Measurements from ENCODE around the gene CFAP74. TPM values are rescaled to one million over a fixed set of nuclear protein-coding genes. Genes with fewer than 3 reads are reported as not detected.

Gene CFAP74
- total RNA-seq, 2 experiments from 2014 or later: not detected

DNA sequence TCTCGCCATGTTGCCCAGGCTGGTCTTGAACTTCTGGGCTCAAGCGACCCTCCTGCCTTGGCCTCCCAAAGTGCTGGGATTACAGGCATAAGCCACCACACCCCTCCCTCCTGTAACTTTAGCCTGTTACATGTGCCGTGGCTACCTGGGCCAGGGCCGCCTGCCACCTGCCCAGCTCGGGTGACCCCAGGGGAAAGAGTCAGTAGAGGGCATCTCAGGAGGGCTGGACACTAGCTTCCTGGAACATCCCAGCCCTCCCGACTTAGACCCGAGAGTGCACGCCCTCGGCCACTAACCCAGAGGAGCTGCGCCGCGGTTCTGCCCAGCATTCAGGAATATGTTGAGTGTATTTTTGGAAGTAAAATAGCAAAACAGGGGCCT, 44.1 kb downstream of the CFAP74 start:
- Mint-ChIP-seq H3K4me1 (no peaks in the 10 kb centered on the region), H3K27ac (no peak overlapping the region), H3K4me3 (no peak overlapping the region), H3K36me3 (no peaks in the 10 kb centered on the region), H3K9me3 (no peaks in the 10 kb centered on the region), H3K27me3 (peaks cover 12% of the 10 kb centered on the region)
- DNase-seq: no peak
- ATAC-seq (ENCODE audit: low read depth): no peak
- POLR2A ChIA-PET: no interaction called here

GRCh38 chr1:1958071-1958541, 45.5 kb downstream of the CFAP74 start:
- no peak for ATAC-seq (ENCODE audit: low read depth)
- Mint-ChIP-seq H3K4me3 (no peak overlapping the region), H3K27ac (no peak overlapping the region), H3K4me1 (no peaks in the 10 kb centered on the region), H3K36me3 (no peaks in the 10 kb centered on the region), H3K9me3 (no peaks in the 10 kb centered on the region), H3K27me3 (peaks cover 12% of the 10 kb centered on the region)
- DNase-seq: no peak
- POLR2A ChIA-PET: no interaction called here

DNA sequence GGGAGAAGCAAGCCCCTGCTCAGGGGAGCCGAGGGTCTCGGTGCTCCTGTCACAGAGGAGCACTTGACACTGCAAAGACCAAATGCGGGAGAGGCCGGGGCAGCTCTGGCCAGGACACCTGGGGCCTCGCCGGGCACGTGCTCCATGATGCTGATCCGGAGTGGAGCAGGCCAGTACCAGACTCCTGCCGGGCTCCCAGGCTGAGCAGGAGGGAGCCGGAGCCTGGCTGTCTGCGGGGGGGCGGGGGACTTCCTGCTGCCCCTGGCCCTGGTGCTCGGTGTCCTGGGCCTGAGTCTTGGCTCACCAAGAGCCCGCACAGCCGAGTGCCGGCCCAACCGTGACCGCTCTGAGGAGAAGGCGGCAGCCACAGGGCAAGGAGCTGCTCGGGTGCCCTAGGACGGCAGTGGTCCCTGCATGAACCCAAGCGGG, 46.0 kb downstream of the CFAP74 start:
- Mint-ChIP-seq H3K27me3 (peaks cover 12% of the 10 kb centered on the region), H3K4me1 (no peaks in the 10 kb centered on the region), H3K27ac (no peak overlapping the region), H3K36me3 (no peaks in the 10 kb centered on the region), H3K4me3 (no peak overlapping the region), H3K9me3 (no peaks in the 10 kb centered on the region)
- no peak for DNase-seq
- POLR2A ChIA-PET: no interaction called here
- no peak for ATAC-seq (ENCODE audit: low read depth)

DNA sequence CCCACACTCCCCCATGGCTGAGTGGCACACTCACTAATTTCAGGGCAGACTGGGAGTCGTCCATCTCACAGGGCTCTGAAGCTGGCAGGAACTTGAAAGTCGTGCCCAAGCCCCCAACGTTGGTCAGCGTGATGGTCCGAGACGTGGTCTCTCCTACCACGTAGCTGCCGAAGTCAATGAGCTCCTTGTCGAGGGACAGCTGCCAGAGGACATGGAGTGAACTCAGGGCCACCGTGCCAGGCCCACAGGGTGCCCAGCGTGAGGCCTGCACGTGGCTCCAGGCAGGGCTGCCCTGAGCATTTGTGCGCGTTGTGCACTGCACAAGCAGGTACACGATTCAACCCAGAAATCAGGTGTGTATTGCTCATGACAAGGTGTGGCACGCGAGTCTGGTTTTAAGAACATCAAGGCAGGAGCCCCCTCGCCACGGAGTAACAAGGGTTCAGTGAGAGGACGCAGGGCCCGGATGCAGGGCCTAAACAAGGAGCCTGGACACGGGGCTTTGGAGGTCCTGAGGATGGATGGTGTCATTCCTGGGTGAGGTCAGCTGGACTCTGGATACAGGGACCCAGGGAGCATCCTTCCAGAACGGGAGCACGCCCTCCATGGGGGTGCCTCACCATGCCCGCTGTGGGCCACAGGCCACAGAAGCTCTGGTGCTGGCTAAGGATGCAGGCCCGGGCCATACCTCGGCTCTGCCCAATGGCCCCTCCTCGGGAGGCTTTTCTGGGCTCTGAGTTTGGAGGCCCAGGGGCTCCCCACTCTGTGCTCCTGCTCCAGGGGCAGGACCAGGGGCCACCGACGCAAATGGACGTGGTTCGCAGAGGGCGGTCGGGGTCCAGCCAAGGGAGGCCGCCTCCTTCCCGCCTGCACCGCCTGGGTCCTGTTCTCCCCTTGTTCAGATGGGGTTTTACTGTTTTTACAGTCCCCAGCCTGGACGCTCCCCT, 46.7 kb downstream of the CFAP74 start:
- no peak overlapping the region for H3K4me3 Mint-ChIP-seq
- no peak for ATAC-seq (ENCODE audit: low read depth)
- no peaks in the 10 kb centered on the region for H3K36me3 Mint-ChIP-seq

GRCh38 chr1:1956101-1956500, 47.5 kb downstream of the CFAP74 start:
- H3K9me3 Mint-ChIP-seq: no peaks in the 10 kb centered on the region
- no peak overlapping the region for H3K27ac Mint-ChIP-seq
- no peaks in the 10 kb centered on the region for H3K36me3 Mint-ChIP-seq
- ATAC-seq (ENCODE audit: low read depth) (no peak), DNase-seq (no peak)
- H3K4me1 Mint-ChIP-seq: no peaks in the 10 kb centered on the region
- POLR2A ChIA-PET: no interaction called here
- no peak overlapping the region for H3K4me3 Mint-ChIP-seq
- peaks cover 4% of the 10 kb centered on the region for H3K27me3 Mint-ChIP-seq

More for the DNA sequence above, 46.7 kb downstream of the CFAP74 start:
- Mint-ChIP-seq H3K9me3 (no peaks in the 10 kb centered on the region), H3K27ac (no peak overlapping the region), H3K4me1 (no peaks in the 10 kb centered on the region), H3K27me3 (peaks cover 6% of the 10 kb centered on the region)
- DNase-seq: no peak
- POLR2A ChIA-PET: no interaction called here

DNA sequence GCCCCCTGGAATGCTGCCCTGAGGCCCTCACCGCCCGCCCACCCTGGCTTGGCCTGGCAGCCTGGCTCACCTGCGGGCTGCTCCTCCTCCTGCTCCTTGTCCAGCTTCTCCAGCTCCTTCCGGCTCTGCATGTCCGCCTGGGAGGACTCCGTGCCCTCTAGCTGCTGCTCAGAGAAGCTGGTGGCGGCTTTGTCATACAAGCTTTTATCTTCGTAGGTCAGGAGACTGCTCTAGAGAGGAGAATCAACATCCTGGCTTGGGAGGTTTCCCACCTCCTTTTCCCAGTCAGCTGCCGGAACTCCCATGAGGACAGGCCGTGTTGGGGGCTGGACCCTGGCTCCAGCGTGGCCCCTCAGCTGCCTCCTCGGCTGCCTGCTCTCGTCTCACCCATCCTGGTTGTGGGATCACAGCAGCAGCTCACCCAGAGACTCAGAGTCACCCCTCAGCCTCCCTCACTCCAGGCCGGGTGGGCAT, 47.9 kb downstream of the CFAP74 start:
- no peak for DNase-seq

GRCh38 chr1:1954831-1955441, 48.6 kb downstream of the CFAP74 start:
- Mint-ChIP-seq H3K4me3 (no peak overlapping the region), H3K27me3 (peaks cover 3% of the 10 kb centered on the region), H3K4me1 (no peaks in the 10 kb centered on the region), H3K27ac (no peak overlapping the region), H3K9me3 (no peaks in the 10 kb centered on the region), H3K36me3 (no peaks in the 10 kb centered on the region)
- POLR2A ChIA-PET: no interaction called here
- DNase-seq (no peak), ATAC-seq (ENCODE audit: low read depth) (no peak)

More for the DNA sequence above, 47.9 kb downstream of the CFAP74 start:
- Mint-ChIP-seq H3K27me3 (peaks cover under 1% of the 10 kb centered on the region), H3K36me3 (no peaks in the 10 kb centered on the region), H3K9me3 (no peaks in the 10 kb centered on the region), H3K4me1 (no peaks in the 10 kb centered on the region), H3K27ac (no peak overlapping the region), H3K4me3 (no peak overlapping the region)
- POLR2A ChIA-PET: no interaction called here
- ATAC-seq (ENCODE audit: low read depth): no peak

DNA sequence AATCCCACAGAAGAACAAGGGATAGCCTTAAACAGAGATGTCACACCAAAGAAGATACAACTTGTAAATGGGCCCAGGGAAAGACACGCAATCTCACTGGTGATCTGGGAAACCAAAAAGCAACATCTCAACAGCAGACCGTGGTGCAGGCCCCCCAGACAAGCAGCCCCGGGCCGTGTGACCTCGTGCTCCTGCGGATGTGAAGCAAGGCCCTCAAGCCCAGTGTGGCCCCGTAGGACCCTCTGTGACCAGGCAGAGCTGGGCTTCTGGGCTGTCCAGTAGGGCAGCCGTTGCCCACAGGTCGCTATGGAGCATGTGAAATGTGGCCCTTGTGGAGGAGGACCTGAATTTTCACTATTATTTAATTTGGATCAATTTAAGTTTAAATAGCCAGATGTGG, 49.6 kb downstream of the CFAP74 start:
- DNase-seq: no peak
- Mint-ChIP-seq H3K9me3 (no peaks in the 10 kb centered on the region), H3K4me1 (no peaks in the 10 kb centered on the region), H3K27ac (no peak overlapping the region), H3K27me3 (peaks cover 4% of the 10 kb centered on the region), H3K36me3 (no peaks in the 10 kb centered on the region), H3K4me3 (no peak overlapping the region)
- no peak for ATAC-seq (ENCODE audit: low read depth)
- POLR2A ChIA-PET: no interaction called here

DNA sequence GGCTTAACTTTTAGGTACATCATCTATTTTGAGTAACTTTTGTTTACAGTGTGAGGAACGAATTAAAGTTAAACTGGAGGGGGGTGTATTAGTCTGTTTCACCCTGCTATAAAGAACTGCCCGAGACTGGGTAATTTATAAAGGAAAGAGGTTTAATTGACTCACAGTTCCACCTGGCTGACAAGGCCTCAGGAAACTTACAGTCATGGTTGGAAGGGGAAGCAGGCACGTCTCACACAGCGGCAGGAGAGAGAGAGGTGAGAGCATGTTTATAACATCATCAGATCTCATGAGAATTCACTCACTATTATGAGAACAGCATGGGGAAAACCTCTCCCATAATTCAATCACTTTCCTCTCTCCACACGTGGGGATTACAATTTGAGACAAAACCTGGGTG, 52.6 kb downstream of the CFAP74 start:
- no peaks in the 10 kb centered on the region for H3K9me3 Mint-ChIP-seq

GRCh38 chr1:1948783-1949182, 54.8 kb downstream of the CFAP74 start:
- DNase-seq: no peak
- Mint-ChIP-seq H3K27me3 (peaks cover 6% of the 10 kb centered on the region), H3K4me3 (no peak overlapping the region), H3K36me3 (no peaks in the 10 kb centered on the region), H3K27ac (no peak overlapping the region), H3K9me3 (no peaks in the 10 kb centered on the region), H3K4me1 (peaks cover 2% of the 10 kb centered on the region)
- POLR2A ChIA-PET: no interaction called here
- no peak for ATAC-seq (ENCODE audit: low read depth)

More for the DNA sequence above, 52.6 kb downstream of the CFAP74 start:
- H3K4me3 Mint-ChIP-seq: no peak overlapping the region
- DNase-seq: no peak
- H3K4me1 Mint-ChIP-seq: no peaks in the 10 kb centered on the region
- no peaks in the 10 kb centered on the region for H3K36me3 Mint-ChIP-seq
- POLR2A ChIA-PET: no interaction called here
- H3K27me3 Mint-ChIP-seq: peaks cover 6% of the 10 kb centered on the region
- ATAC-seq (ENCODE audit: low read depth): no peak
- H3K27ac Mint-ChIP-seq: no peak overlapping the region

DNA sequence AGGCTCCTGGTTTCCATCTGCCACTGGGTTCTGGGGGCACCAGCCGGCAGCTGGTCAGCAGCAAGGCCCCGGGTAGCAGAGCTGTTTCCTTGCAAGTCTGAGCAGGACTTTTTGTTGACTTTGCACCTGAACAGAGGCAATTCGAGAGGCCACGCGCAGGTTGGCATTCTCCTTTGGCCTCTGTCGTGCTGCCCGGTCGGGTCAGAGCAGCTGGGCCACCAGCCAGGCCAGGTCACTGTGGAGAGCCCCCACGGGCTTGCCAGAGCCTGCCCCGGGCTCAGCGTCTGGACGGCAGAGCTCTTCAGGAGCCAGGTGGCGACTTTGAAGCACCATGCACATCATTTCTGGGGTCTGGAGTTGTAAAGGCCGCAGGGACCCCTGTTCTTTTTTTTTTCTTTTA, 56.1 kb downstream of the CFAP74 start:
- H3K36me3 Mint-ChIP-seq: no peaks in the 10 kb centered on the region
- no peak for DNase-seq
- POLR2A ChIA-PET: no interaction called here
- no peak for ATAC-seq (ENCODE audit: low read depth)
- H3K4me1 Mint-ChIP-seq: peaks cover 2% of the 10 kb centered on the region
- no peak overlapping the region for H3K27ac Mint-ChIP-seq
- no peak overlapping the region for H3K4me3 Mint-ChIP-seq
- H3K27me3 Mint-ChIP-seq: peaks cover 6% of the 10 kb centered on the region
- no peaks in the 10 kb centered on the region for H3K9me3 Mint-ChIP-seq

DNA sequence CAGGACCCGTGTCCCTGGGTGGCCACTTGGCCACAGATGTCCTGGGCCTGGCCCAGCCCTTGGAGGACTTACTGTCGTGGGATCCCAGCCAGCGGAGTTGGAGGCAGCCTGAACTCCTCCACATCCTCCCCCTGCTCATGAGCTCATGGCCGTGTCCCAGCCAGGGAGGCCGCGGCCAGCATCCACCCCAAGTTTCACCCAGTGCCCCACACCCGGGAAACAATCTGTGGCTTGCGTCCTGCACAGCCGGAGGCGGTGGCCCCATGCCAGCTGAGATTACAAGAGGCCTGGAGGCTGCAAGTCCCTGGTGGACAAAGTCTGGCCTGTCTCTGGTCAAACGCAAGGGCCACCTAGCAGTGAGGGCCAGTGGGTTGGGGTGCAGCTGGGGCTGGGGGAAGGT, 57.0 kb downstream of the CFAP74 start:
- DNase-seq (no peak), ATAC-seq (ENCODE audit: low read depth) (no peak)
- no peaks in the 10 kb centered on the region for H3K36me3 Mint-ChIP-seq
- H3K4me1 Mint-ChIP-seq: peaks cover 2% of the 10 kb centered on the region
- no peak overlapping the region for H3K4me3 Mint-ChIP-seq
- peaks cover 6% of the 10 kb centered on the region for H3K27me3 Mint-ChIP-seq
- POLR2A ChIA-PET: no interaction called here
- H3K9me3 Mint-ChIP-seq: no peaks in the 10 kb centered on the region
- H3K27ac Mint-ChIP-seq: no peak overlapping the region

- Mint-ChIP-seq H3K27ac (no peak overlapping the region), H3K4me1 (peaks cover 2% of the 10 kb centered on the region), H3K36me3 (no peaks in the 10 kb centered on the region), H3K27me3 (peaks cover 6% of the 10 kb centered on the region), H3K4me3 (no peak overlapping the region), H3K9me3 (no peaks in the 10 kb centered on the region)
- ATAC-seq (ENCODE audit: low read depth): no peak
- no peak for DNase-seq
- POLR2A ChIA-PET: no interaction called here
These were observed 57.7 kb downstream of the CFAP74 start for GRCh38 chr1:1945782-1946393.
